Stimulated activated CD8-positive, alpha-beta memory T cell treated with anti-CD3 and anti-CD28 coated beads, Interleukin-15, amount 100 ng/mL, for 4 hours (primary cell): ENCODE data around the gene RAB40A.
"Not testable (repeated sequence)": the region's sequence is repeated elsewhere in the genome, so short reads cannot be mapped to it uniquely, and the experiment has no call there.

Source experiments
- DNase-seq, 2 donors: peaks; one replicate each; pipeline ENCODE4 v3.0.0-alpha.2; 2020; ENCODE audit warnings: low read depth in 2 of 2

Gene RAB40A

GRCh38 chrX:103523605-103524004 lies 4.3 kb upstream of the RAB40A start:
- DNase-seq: no peak

DNA sequence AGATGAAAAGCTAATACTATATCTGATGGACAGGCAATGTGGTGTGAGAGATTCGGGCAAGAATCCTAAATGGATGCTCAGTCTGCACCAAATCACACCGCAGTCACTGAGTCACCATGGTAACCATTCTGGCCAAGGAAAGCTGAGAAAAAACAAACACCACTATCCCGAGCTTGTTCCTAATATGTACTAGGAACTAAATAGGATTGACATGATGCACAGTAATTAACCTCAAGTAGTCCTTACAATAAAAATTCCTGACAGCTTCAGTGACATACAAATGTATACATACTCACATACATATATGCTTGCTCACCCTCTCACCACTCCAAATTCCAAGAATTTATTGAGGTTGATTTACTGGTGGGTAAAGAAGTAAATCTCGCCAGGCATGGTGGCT lies 1.1 kb upstream of the RAB40A start:
- DNase-seq: no peak

DNA sequence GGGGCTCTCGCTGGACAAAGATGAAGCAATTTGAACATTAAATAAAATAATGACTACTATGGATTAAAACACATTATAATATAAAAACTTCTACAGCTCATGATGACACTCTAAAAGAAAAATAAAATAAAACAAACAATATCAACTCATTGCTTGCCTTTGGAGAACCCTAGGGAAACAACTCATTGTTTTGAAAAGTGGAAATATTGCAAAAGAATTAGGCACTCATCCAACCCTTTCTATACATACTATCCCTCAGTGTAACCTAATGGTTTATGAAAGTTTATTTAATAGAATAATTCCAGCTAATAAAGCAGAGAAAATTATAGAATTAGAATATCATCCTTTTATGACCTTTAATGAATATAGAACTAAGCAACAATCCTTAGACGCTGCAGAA lies 718 bp downstream of the RAB40A start:
- no peak for DNase-seq

DNA sequence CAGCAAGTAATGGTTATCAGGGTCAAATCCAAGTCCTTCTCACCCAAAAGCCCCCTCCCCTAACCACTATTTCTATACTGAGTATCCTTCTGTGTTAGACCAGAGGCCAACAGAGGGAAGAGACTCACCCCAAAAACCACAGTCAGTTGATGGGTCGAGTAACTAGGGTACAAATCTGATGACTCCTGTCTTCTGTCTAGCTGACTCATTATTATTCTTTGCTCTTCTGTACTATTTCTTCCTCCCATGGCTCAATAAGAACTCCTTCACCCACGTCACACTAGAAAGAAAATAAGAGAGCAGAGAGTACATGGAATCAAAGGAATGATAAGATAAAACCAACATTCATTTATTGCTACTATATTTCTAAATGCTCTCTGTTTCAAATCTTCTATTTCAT lies 2.0 kb downstream of the RAB40A start:
- no peak for DNase-seq

DNA sequence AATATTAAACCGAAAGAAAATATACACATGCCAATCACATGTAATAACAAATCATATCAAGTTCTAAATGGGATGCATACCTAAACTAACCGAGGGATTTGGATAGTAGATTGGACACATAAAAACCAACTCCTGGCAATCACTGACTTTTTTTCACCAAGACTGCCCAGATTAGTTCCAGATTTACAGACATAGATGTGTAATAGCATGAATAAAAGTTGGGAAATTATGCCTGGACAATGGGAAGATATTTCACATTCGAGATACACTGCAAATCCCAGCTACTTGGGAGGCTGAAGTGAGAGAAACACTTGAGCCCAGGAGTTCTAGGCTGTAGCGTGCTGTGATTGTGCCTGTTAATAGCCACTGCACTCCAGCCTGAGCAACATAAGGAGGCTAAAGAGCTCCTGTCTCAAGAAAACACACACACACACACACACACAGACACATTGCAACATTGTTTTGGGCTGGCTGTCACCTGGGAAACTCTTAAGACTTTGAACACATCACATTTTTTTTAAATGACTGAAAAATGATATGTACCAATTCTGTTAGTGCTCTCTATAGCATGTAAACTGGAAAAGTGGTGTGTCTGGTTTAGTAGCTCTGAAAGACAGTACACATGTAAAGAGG lies 5.7 kb downstream of the RAB40A start:
- DNase-seq: no peak

GRCh38 chrX:103513067-103513466 lies 6.2 kb downstream of the RAB40A start:
- DNase-seq: no peak

GRCh38 chrX:103510031-103510430 lies 9.3 kb downstream of the RAB40A start:
- no peak for DNase-seq

DNA sequence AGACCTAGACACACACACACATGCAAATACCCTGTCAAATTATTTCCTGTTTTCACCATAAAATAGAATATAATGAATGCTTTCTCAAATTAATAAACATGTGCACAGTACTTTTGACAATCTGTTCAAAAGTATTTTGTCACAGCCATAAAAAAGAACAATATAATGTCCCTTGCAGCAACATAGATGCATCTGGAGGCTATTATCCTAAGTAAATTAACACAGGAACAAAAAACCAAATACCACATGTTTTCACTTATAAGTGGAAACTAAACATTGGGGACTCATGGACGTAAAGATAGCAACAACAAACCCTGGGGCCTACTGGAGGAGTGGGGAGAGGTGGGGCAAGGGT lies 15.5 kb downstream of the RAB40A start:
- no peak for DNase-seq

DNA sequence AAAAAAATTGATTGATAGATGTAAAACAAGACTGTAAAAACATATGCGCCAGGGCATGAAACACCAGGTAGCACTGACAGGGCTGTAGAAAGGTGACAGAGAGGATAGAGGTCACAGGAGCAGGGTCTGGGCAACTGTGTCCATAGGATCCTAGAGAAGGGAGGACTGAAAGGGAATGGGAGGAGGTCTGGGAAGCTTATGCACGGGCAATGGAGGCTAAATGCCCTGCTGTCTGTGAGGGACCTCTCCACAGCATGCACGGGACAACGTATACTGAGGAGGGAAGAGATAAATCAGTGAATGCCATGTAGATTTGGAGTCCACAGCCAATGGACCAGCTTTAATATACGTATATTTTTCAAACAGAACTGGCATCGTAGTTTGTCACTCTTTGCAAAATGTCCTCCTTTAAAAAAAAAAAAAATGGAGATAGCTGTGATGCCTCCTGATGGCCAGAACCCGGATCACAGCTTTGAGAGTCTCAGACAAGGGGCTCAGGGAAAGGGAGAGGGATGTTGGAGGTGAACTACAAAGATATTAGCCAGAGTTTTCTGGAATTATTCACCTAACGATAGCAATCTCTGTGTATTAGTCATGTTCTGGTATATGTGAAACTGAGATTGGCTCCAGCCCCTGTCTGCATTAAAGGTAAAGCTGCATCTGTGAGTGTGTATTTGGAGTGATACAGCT lies 16.0 kb downstream of the RAB40A start:
- no peak for DNase-seq

- DNase-seq: no peak
Measured at GRCh38 chrX:103498786-103499185, 20.5 kb downstream of the RAB40A start.

GRCh38 chrX:103495786-103496185 lies 23.5 kb downstream of the RAB40A start:
- DNase-seq: no peak

DNA sequence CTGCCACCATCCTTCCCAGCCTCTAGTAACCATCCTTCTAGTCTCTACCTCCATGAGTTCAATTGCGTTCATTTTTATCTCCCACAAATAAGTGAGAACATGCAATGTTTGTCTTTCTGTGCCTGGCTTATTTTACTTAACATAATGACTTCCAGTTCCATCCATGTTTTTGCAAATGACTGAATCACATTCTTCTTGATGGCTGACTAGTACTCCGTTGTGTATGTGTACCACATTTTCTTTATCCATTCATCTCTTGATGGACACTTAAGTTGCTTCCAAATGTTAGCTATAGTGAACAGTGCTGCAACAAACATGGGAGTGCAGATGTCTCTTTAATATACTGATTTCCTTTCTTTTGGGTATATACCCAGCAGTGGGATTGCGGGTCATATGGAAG lies 25.7 kb downstream of the RAB40A start:
- DNase-seq: not testable (repeated sequence)

DNA sequence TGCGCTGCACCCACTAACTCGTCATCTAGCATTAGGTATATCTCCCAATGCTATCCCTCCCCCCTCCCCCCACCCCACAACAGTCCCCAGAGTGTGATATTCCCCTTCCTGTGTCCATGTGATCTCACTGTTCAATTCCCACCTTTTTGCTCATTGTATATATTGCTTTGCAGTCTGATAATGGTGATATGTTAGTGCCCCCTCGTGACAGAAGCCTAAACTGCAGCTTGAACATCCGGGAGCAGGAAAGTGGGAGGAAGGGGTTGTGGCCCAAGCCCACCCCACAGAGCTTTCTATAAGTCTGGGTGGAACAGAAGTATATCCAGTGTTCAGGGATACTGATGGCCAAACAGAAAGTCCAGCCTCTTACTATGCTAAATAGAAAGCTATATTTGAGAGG lies 29.6 kb downstream of the RAB40A start:
- not testable (repeated sequence) for DNase-seq

- DNase-seq: no peak
Measured at GRCh38 chrX:103488794-103489193, 30.5 kb downstream of the RAB40A start.

DNA sequence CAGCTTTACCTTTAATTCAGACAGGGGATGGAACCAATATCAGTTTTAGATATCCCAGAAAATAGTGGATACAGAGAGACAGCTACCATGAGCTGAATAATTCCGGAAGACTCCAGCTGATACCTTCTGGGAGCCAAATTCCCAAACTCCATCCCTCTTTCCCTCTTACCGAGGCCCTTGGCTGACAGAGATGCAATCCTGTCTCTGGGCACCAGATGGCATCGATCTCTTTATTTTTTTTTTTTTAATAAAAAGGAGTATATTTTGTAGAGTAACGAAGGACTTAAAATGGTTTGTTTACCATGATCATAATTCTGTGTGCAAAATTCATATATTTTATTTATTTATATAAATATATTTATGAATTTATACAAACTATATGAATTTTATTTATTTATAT lies 31.0 kb downstream of the RAB40A start:
- no peak for DNase-seq

DNA sequence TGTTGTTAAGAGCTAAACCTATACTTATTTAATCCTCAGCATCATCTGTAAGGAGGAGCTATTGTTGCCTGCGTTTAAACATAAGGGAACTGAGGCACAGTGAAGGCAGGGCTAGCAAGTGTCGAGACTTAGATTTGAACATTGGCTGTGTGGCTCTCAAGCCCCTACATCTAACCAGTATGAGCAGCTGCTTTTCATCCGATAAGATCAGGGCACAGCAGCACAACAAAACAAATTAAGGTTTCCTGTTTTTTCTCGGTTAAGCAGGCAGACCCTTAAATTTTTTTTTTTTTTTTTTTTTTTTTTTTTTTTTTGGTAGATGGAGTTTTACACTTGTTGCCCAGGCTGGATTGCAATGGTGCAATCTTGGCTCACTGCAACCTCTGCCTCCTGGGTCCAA lies 35.6 kb downstream of the RAB40A start:
- no peak for DNase-seq

DNA sequence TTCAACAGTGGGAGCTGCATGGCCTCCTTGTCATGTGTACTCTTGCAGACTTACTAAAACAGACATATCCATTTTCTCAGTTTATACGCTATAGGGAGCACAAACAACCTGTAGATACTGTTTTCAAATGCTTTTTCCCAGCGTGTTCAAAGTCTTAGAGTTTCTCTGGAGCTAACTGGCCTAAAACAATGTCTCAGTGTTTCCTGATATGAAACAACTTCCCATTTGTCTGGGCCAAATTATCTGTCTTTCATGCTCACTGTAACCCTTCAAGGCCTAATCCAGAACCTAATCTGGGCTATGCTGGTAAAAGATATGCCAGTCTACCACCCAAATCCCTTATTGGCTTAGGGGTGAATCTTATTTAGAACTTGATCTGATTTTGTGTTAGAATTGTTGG lies 38.8 kb downstream of the RAB40A start:
- no peak for DNase-seq

DNA sequence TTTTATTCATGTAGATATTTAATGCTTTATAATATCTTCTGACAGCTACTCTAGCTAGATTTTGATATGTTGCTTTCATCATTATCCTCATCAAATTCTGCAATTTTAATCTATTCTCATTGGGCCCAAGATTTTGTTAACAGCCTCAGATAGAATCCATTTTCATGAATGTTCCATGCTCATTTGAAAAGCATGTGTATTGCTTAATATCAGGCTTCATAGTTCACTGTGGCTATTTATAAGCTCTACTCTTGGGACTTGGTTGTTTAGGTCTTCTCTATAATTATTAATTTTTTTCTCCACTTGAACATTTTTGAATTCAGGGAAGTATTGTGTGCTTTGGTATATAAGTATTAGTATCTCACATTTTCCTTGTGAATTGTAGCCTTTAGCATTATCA lies 41.8 kb downstream of the RAB40A start:
- DNase-seq: no peak

DNA sequence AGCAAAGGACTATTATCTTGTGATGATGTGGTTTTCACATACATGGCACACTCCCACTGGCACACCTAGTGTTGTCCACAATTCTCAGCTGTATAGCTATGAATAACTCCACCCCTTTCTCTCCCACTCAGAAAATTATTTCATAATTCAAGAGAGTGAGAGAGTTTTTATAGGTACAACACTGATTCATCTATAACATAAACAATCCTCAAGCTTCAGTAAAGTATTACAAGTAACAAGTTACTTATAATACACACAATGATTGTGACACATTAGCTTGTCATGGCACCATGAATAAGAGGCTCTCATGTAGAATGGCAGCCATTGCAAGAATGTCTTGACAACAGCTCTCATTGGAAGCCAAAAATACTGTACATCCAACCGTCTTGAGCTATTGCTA lies 43.9 kb downstream of the RAB40A start:
- DNase-seq: no peak

DNA sequence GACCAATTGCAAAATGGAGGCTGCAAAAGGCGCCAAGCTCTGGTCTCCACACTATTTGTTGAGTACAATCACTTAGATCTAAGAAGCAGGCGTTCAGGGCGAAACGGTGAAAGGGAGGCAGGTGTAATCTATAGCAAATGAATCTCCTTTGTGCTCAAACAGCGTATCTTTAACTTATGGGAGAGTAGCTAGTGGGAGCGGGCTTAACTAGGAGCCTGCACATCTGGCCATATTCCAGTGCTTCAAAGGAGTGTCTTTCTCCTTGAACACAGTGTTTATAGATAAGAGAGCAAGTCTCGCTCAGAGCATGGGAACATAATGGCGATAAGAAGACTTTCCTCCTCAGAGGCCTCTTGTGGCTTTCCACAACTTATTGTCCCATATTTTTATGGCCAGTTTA lies 49.3 kb downstream of the RAB40A start:
- not testable (repeated sequence) for DNase-seq

DNA sequence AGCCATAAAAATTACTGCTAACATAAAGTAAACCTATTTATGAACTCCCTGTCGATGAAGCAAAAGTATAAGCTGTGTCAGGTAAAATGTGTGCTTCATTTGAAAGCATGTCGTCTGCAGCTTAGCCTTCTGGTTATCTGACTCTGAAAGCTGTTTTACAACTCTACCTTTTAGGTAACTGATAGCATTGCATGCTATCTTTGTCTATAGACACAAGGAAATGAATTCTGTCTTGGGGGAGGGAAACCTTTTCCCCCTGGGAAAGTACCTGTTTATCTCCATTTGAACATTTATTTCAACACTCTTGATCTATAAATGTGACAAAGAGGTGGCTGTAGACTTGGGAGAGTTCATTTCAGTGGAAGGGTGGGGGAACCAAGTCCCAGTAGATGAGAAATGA lies 51.4 kb downstream of the RAB40A start:
- DNase-seq: no peak

DNA sequence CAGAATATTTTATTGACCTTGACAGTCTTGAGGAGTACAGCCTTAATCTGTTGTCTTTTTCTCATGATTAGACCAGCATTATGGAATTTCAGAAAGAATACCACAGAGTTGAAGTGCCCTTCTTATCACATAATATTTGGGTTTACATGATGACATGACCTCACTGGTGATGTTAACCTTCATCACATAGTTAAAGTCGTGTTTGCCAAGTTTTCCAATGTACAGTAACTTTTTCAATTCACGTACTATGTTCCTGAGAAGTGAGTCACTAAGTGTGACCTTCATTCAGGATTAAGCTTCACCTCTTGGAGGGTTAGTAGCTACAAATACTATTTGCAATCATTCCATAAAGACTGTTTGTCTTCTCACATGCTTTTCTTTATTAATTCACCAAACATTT lies 52.1 kb downstream of the RAB40A start:
- no peak for DNase-seq

- DNase-seq: peak; percentile 4 to 42
Measured at GRCh38 chrX:103464774-103465117, 54.5 kb downstream of the RAB40A start.
